HK-2 (cell line): ENCODE results near the gene FOXP1.
"Not testable (repeated sequence)": the region's sequence is repeated elsewhere in the genome, so short reads cannot be mapped to it uniquely, and the experiment has no call there.

Experiments used
- DNase-seq: peaks from one replicate; pipeline ENCODE4 v3.0.0-alpha.2; 2018; ENCODE audit not compliant: unreplicated experiment

FOXP1 gene

DNA sequence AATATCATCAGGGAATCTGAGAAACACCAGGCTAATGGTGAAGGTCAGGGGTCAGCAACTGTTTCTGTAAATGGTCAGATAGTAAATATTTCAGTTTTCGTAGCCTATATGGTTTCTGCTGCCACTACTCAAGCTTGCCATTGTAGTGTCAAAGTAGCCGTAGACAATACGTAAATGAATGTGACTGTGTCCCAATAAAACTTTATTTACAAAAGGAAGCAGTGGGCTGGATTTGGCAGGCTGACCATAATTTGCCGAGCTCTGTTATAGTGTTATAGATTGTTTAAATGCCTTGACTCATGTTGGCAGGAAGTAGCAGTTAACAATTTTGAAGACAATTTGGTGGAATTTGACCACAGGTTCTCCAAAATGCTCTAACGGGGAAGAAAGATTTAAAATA is 548.2 kb downstream of the FOXP1 start:
- DNase-seq: no peak

DNA sequence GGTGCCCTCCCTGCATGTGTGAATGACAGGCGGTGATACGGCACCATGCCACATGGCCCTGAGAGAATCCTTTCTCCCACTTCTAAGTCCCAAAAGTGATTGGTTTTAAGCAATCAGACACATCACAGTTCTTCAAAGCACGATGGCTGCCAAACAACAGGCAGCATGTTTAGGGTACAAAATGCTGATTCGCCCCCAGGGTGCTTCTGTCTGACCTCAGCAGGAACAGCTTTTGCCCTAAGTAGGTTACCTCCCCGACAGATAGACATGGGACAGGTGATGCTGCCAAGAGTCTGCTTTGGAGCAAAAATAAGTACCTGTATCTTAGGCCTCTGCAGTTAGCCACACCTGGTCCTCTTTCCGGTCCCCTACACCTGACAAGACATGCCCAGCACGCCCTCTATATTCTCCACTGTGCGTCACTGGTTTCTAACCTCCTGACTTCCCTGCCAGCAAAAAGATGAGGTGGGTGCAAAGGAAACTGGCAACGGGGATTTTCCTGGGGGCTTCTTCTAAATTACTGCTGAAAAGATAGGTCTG is 549.8 kb downstream of the FOXP1 start:
- DNase-seq: no peak

DNA sequence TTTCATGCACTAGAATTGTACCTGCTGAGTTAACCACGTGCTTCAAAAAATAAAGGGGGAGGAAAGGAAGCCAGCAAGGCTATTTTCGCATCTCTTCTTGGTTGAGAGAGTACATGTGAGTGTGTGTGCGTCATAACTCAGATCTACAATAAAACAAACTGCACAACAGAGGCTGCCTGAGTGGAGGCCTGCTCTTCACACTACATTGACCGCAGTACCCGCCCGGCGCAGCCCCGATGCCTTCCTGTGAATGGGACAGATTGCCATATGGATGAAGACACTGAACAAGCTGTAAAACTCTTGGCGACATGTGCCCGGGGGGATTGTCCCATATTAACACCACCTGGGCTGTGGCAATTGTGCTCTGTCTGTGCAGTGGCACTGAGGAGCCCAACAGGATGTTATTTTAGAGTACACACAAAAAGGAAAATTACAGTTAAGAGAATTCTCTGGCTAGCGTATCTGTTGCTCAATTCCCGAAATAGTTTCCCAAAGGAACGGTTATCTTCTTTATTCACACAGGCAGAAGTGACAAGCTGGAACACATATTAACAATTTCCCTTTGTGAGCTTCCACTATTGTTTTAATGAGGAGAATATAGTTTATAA is 551.5 kb downstream of the FOXP1 start:
- DNase-seq: no peak

DNA sequence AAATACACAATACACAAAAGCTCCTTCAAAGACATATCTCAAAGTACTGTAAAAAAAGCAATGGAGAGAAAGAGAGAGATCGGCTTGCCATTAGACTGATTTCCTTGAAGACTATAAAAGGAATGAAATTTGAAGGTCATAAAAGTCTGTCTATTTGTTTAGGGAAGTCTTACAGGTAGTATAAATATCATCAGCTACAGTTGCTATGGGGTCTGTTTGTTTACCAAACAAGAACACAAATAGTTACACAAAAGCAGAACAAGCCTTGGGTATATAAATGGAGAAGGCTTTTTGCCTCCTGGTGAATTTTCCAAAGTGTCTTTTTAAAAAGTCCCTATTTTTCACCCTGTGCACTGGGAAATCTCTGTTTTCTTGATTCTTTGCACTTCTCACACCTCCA is 552.3 kb downstream of the FOXP1 start:
- no peak for DNase-seq

DNA sequence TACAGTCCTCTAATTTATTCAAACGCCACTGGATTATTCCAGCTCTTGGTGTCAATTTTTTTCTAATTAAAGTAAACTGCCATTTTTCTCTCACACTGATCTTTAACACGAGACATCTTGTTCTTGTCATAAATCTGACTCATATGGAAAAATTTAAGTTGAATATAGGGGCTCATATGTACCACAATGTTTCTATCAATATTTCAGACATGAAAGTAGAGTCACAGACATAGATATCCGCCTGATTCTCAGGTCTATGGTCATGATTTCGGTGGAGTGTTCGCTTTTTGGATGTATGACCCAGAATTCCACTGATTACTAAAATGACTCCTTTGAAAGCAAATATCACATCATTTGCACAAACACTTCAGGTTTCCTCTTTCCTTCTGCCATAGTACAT is 552.8 kb downstream of the FOXP1 start:
- DNase-seq: no peak

DNA sequence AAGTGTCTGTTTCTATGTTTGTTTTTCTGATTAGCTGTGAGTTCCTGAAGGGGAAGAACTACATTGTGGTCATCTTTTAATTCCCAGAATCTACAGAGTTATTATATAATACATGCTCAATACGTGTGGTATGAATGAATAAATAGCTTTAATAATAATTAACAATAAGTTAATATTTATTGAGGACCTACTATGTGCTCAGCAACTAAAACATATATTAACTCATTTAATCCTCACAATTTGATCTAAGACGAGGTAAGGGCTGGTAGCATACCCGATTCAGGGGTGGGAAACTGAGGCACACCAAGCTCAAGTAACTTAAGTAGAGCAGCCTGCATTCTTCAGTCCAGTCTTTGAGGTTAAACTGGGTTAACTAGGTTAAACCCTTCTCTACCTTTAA is 553.8 kb downstream of the FOXP1 start:
- DNase-seq: no peak

DNA sequence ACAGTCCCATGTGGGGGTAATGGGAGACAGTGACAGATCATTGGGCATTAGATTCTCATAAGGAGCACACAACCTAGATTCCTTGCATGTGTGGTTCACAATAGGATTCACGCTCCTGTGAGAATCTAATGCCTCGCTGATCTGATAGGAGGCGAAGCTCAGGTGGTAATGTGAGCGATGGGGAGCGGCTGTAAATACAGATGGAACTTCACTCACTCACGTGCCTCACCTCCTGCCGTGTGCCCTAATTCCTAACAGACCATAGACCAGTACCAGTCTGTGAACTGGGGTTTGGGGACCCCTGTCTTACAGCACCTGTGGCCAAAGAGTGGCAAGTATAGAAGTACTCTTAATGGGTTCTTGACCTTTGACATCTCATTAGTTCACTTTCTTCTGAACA is 554.7 kb downstream of the FOXP1 start:
- no peak for DNase-seq

DNA sequence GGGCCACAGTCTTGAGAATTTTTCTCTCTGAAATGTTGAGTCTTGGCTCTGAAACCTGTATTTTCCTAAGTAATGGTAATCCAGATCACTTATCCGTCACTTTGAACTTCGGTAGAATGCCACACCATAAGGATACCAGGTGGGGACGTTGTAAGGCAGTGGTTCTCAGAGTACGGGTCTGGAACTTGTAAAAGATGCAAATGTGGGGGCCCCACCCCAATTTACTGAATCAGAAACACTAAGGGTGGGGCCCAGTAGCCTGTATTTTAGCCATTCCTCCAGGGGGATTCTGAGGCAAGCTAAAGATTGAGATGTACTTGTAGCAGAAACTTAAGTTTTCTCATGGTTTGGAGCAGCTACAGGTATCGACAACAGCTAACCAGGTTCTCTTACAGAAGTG is 555.3 kb downstream of the FOXP1 start:
- DNase-seq: no peak

DNA sequence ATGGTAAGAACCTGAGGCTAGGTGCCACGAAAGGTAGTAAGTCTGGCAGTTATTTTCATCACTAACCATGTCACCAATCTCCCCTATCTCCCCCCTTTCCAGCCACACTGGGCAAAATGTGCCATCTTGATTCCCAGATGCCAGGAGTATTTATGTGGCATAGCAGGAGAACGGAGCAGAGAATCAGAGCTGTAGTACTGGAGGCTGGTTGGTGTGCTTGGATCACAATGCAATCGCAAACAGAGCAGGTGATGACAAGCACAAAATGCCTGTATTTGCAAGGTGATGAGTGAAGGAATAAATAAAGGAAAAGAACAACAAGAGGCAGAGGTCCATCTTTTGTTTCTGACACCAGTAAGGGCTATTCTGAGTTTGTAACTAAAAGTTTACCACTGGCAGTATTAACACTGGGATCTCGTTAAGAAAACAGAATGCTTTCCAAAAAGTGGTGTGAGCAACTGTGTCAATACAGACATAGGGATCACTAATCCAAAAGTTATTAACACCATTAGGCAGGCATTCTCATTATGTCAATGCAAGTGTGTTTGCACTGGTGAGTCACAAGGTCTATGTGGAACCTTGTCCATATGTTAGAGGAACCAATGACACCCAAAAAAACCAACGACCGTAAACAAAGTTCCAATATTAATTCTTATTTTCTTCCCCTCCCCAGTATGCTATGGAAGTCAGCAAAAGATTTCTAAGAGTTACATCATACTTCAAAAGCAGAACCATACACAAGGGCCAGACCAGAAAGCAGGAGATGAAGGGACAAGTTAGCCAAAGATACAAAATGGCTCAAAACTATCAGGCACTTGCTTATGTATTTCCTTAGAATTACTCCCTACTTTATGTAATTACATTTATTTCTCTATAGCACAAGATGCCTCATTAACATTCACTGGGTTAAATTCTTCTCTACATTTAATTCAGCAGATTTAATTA is 556.6 kb downstream of the FOXP1 start:
- DNase-seq: no peak

DNA sequence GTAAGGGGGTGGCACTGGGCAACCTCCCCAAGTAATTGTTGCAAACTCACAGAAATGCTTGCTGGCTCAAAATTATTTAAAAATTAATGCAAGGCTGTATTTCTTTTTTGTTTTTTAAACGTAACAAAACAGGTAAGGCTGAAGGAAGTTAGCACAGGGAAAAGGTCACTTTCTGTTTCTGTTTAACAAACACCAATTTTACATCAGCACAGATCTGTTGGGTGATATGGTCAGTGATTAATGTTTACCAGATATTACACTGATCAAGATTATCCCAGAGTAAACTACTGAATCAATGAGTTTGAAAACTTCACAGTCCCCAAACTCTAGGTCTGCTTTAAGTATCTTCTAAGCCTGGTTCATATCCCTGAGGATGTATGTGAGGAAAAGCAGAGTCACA is 558.0 kb downstream of the FOXP1 start:
- no peak for DNase-seq

DNA sequence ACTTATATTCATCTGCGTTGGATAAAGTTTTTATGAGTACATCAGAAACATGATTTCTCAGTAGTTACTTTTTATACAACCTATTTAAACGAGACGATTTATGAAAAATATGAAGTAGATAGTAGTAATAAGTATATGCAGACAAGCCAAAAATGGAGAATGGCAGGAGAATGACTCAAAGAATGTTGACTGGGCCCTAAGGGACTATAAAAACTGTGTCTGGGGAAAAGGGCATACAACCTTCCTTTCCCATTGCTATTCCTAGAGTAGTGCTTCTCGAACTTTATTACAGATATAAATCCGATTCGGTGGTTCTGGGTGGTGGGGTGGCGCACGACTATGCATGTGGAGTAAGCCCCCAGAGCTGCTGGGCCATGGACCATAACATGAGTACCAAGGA is 558.5 kb downstream of the FOXP1 start:
- DNase-seq: no peak

DNA sequence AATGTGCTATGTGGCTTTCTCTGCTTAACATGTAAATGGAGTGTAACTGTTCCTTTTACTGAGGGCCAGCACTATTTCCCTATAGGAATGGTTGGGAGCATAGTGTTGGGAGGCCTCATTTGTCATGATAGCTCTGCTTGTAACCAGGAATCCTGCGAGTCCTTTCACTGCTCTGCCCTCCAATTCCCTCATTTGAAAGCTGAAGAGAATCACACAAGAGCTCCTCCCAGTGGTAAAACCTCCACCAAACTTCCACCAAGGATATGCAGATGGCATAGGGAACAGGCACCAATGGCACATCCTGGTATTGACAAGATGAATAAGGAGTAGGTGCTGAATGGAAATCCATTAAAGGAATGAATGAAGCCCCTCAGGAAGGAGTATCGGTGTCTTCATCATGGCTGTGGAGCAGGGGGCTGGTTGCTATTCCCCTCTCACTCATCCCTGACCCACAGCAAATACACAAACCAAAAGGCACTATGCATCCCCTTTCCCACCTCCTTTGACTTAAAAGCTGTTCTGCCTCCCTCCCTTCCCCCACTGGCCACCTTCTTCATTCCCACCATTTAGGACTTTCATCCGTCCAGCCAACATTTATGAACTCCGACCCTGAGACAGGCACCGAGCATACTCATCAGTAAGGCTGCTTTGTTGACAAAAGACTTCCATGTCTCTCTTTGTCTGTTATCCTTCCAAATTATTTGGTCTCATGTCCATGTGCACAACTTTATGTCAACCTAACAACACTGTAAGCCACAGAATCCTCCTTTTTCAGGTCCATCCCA is 560.8 kb downstream of the FOXP1 start:
- DNase-seq: no peak

DNA sequence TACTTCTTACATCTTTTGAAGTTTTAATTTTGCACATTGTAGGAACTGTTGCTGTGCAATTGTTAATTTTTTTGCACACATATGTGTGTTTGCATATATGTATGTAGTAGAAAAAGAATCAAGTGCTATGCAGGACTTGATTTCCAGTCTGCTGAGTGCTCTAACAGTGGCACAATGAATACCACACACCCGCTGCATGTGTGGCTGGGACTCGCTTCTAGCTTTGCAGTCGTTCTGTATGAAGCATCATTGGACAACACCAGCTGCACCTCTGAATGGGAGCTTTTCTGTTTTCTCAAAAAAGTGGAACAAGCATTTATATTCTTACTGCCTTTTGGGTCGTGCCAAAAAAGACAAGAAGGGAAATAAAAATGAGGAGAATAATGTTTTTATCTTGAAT is 564.7 kb downstream of the FOXP1 start:
- DNase-seq: no peak

DNA sequence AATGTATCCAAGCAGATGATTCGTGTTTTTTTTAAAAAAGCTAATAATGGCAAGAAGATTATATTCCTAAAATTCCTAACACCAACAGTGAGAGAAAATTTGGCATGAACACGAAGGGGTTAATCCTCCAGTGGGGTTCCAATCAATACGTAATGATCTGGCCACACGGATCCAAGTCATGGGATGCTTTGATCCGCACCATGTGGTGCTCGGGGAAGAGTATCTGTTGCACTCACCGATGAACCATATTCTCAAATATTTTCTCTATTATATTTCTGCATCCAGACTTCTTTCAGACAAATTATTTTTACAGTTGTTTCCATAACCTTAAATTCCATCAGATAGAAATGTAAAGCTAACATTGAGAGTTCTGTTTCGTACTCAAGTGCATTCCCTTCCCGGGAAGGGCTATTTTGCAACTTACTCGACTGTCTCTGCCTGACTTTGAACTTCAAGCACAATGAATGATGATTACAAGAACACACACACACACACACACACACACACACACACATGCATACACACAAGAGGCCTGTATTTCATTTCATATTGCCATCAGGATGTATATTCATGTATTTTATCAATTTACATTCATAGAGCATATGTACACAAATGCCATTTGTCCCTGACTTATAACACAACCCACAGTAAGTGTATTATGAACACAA is 567.2 kb downstream of the FOXP1 start:
- no peak for DNase-seq

DNA sequence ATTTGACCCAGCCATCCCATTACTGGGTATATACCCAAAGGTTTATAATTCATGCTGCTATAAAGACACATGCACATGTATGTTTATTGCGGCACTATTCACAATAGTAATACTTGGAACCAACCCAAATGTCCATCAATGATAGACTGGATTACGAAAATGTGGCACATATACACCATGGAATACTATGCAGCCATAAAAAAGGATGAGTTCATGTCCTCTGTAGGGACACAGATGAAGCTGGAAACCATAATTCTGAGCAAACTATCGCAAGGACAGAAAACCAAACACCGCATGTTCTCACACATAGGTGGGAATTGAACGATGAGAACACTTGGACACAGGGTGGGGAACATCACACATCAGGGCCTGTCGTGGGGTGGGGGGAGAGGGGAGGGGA is 568.9 kb downstream of the FOXP1 start:
- DNase-seq: not testable (repeated sequence)

DNA sequence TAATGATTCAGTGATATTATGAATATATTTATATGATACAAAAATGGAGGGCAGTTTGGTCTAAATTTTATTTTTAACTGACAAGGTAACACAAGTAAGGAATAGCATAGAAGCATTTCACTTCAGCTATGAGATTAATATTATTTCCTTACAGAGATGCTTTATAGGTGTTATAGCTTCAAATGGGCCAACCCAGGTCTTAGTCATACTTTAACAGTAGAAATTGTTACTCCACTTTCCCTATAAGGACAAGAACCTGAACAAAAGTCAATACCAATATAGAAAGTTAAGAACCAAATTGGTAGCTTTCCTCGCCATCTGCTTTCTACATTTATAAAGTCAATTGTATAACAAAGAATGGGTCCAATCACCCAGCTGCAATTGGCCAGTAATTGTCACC is 570.6 kb downstream of the FOXP1 start:
- DNase-seq: no peak

DNA sequence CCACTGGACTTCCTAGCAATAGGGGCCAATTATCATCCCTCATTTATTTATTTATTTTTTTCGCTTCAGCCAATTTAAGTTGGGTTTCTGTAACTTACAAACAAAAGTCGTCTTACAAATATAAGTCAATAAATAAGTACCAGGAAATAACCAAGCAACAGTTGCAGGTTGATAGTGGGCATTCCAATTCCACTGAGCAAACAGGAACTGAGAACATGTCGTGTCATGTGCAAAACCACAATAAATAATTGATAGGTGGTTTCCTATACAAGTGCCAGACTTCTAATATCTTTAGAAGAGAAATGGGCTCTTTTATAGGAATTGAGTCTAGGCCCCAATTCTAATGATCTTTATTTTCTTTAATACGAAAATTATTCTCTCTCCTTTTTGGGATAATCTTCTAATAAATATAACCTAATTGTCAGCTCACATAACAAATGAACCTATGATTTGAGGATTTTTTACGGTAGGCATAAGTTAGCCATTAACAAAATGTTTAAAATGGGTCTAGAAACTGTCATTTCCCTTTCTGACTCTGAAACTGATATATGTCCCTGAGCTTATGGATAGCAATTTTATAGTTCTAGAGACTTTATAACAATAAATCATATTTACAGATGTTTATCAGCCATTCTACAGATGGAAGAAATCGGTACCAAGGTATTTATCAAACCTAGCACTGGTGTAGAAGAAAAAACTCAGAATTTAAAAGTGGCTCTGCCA is 571.8 kb downstream of the FOXP1 start:
- DNase-seq: no peak

DNA sequence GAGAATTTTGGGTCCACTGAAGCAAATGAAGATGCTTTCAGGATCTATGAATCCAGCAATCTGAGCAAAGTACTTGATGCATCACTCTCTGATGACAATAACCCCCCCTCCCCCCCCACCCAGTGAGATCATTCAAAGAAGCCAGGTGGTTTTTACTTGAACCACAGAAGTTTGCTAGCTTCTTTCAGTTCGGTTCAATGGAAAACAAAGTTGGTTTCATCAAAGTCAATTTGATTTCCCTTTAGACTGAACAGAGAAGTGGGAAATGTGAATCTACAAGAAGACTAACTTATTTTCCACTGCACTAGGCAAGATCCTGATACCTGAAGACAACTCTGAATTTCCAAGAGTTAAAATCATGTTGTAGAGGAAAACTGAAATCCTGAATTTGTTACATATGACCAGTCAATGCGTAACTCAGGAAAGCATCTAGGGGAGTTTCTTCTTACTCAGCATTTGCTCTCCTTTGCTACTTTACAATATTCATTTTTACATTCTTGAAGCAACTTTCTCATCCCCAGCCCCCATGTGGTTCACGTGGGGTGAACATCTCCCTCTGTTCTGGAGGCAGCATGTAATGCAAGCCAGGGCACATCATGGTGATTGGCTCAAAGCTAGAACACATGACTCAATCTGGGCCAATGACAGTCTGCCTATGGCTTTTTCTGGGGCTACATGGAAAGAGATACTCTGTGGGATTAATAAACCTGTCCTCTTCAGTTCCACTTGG is 572.6 kb downstream of the FOXP1 start:
- DNase-seq: peak; percentile 13

DNA sequence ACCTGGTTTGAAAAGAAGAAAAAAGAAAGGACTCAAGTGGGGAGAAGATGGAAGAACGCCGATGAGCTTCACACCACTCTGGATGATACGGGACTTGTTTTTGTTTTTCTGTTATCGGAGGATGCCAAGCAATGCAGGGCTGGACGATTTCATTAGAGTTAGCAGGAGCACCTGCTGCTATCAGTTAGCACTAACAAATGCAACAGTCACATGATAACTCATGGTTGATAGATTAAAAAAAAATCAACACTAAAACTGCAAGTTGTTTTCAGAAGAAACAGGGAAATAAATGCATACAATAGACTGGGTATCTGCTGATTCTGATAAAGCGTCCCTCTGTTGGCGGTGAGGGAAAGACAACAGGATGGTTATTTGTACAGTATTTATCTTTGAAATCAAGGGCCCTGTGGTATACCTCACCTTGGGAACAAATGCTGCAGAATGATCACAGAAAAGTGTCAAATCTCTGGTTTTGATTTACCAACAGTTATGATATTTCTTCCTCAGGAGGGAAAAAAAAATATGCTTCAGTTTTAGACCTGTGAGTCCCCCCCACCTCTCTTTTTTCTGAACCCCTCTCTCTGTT is 575.1 kb downstream of the FOXP1 start:
- no peak for DNase-seq
